ENCODE results near the gene JPT2. TPM values are rescaled to one million over a fixed set of nuclear protein-coding genes. Genes with fewer than 3 reads are reported as not detected.

The JPT2 gene, protein sequence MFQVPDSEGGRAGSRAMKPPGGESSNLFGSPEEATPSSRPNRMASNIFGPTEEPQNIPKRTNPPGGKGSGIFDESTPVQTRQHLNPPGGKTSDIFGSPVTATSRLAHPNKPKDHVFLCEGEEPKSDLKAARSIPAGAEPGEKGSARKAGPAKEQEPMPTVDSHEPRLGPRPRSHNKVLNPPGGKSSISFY
- total RNA-seq (2022; extraction: Qiagen RNA extraction; ENCODE audit: low read depth), result 161 to 209 TPM (median 164 TPM) in 5 replicates

DNA sequence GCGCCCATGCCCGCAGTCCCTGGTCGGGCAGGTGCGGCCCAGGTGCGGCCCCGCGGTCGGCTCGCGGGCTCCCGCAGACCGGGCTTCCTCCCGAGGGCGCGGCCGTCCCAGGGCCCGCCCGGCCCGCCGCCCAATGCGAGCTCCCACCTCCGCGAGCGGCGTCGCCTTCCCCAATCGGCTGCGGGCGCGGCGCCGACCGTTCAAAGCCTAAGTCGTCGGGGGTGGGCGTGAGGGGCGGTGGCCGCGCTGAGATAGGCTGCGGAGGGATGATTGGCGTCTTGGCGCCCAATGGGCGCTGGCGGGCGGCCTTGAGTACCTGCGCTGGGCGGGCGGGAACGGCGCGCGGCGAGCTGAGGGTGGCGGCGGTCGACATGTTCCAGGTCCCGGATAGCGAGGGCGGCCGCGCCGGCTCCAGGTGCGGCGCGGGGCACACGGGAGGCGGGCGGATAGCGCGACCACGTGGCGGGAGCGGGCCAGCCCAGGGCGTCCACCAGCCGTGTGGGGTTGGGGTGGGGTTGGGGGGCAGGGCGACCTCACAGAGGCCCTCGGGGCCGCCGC, at the start of gene JPT2:
JPT2 (plus strand) TSS at position 338 of the 558 bp plus-strand sequence; CDS start at position 372, 34 bp downstream.

DNA sequence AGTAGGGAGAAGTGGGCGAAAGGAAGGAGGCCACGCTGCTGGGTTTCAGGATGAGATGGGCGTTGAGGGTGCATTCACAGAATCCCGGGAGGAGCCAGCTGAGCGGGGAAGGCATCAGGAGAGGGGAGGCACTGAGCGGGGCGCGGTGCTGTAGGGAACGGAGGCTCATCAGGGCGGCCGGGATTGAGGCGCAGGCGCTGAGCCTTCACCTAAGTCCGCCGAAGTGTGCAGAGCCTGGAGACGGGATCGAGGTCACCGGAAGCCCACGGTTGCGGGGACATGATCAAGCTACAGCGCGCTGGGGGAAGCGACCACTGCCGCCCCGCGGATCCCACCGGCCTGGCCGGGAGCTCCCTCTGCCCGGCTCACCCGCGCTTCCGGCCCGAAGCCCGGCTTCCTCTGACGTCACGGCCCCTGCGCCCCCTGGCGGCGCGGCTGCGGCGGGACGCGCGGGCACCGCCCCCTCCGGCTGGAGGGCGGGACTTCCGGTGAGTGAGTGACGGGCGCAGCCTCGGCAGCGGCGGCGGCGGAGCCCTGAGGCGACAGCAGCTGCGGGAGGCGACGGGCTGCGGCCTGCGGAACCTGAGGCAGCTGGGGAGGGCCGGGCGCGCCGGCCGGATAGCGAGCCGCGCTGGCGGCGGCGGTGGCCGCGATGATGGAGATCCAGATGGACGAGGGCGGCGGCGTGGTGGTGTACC, 27.8 kb downstream of the JPT2 start, which contains the start of gene MAPK8IP3:
MAPK8IP3 (plus strand) TSS at position 508 of the 698 bp plus-strand sequence; CDS start at position 653, 145 bp downstream.

Other genes with a start within 250 kb of the JPT2 start
- gene PERCC1, start 247.2 kb upstream of the JPT2 start, total RNA-seq (2022; extraction: Qiagen RNA extraction; ENCODE audit: low read depth), result not detected in 5 replicates
- gene CCDC154, start 233.7 kb upstream of the JPT2 start, total RNA-seq (2022; extraction: Qiagen RNA extraction; ENCODE audit: low read depth), result 0.13 to 0.49 TPM (median 0.41 TPM) in 5 replicates
- 54.7 to 83.5 TPM (median 74.9 TPM) in 5 replicates for gene CLCN7, start 203.3 kb upstream of the JPT2 start, total RNA-seq (2022; extraction: Qiagen RNA extraction; ENCODE audit: low read depth)
- gene PTX4, start 189.3 kb upstream of the JPT2 start, total RNA-seq (2022; extraction: Qiagen RNA extraction; ENCODE audit: low read depth), result not detected in 5 replicates
- gene TELO2, start 184.9 kb upstream of the JPT2 start, total RNA-seq (2022; extraction: Qiagen RNA extraction; ENCODE audit: low read depth), result 26.4 to 46.2 TPM (median 38.6 TPM) in 5 replicates
- not detected in 5 replicates for gene TMEM204, start 144.6 kb upstream of the JPT2 start, total RNA-seq (2022; extraction: Qiagen RNA extraction; ENCODE audit: low read depth)
- 7.3 to 9.4 TPM (median 8.9 TPM) in 5 replicates for gene IFT140, start 66.2 kb upstream of the JPT2 start, total RNA-seq (2022; extraction: Qiagen RNA extraction; ENCODE audit: low read depth)
- 12.1 to 16.1 TPM (median 14.5 TPM) in 5 replicates for gene CRAMP1, start 65.9 kb upstream of the JPT2 start, total RNA-seq (2022; extraction: Qiagen RNA extraction; ENCODE audit: low read depth)
- gene MAPK8IP3, start 27.9 kb downstream of the JPT2 start, total RNA-seq (2022; extraction: Qiagen RNA extraction; ENCODE audit: low read depth), result 33.5 to 60.3 TPM (median 44.8 TPM) in 5 replicates
- 30.6 to 59.4 TPM (median 55.1 TPM) in 5 replicates for gene NME3, start 93.3 kb downstream of the JPT2 start, total RNA-seq (2022; extraction: Qiagen RNA extraction; ENCODE audit: low read depth)
- gene EME2, start 94.5 kb downstream of the JPT2 start, total RNA-seq (2022; extraction: Qiagen RNA extraction; ENCODE audit: low read depth), result 5.0 to 10.8 TPM (median 9.1 TPM) in 5 replicates
- 170 to 265 TPM (median 253 TPM) in 5 replicates for gene MRPS34, start 94.9 kb downstream of the JPT2 start, total RNA-seq (2022; extraction: Qiagen RNA extraction; ENCODE audit: low read depth)
- gene SPSB3, start 104.3 kb downstream of the JPT2 start, total RNA-seq (2022; extraction: Qiagen RNA extraction; ENCODE audit: low read depth), result 13.2 to 26.3 TPM (median 22.3 TPM) in 5 replicates
- 57.3 to 88.6 TPM (median 81.3 TPM) in 5 replicates for gene NUBP2, start 104.7 kb downstream of the JPT2 start, total RNA-seq (2022; extraction: Qiagen RNA extraction; ENCODE audit: low read depth)
- gene IGFALS, start 115.4 kb downstream of the JPT2 start, total RNA-seq (2022; extraction: Qiagen RNA extraction; ENCODE audit: low read depth), result 0.05 TPM in 1 of 5 replicates, not detected in the others
- gene HAGH, start 148.5 kb downstream of the JPT2 start, total RNA-seq (2022; extraction: Qiagen RNA extraction; ENCODE audit: low read depth), result 58.5 to 71.3 TPM (median 68.8 TPM) in 5 replicates
- gene FAHD1, start 148.9 kb downstream of the JPT2 start, total RNA-seq (2022; extraction: Qiagen RNA extraction; ENCODE audit: low read depth), result 45.6 to 53.0 TPM (median 47.7 TPM) in 5 replicates
- gene MEIOB, start 193.9 kb downstream of the JPT2 start, total RNA-seq (2022; extraction: Qiagen RNA extraction; ENCODE audit: low read depth), result 1.4 to 3.0 TPM (median 2.0 TPM) in 5 replicates
- 1.8 to 4.2 TPM (median 3.1 TPM) in 5 replicates for gene HS3ST6, start 240.1 kb downstream of the JPT2 start, total RNA-seq (2022; extraction: Qiagen RNA extraction; ENCODE audit: low read depth)

Data from A549 treated with RU486 at 1 μM for 4 hours (cell line).